Sigmoid colon (tissue), 7 donors: Measurements from ENCODE around the gene HOXD3. TPM values are rescaled to one million over a fixed set of nuclear protein-coding genes. Genes with fewer than 3 reads are reported as not detected.

Experiments used
- DNase-seq: peaks from one replicate; pipeline ENCODE4 v3.0.0-alpha.2; 2019
- H3K27ac ChIP-seq, 4 donors: fragments of 200-600 bp; sonication (generic); one replicate each; pipeline ENCODE4 v1.5.1; 2016 to 2019; ENCODE audit warnings: mild to moderate bottlenecking in 1 of 4
- H3K27me3 ChIP-seq, 3 donors: fragments of 200-600 bp; sonication (generic); one replicate each; pipeline ENCODE4 v1.5.1; 2019; ENCODE audit warnings: mild to moderate bottlenecking in 1 of 3
- H3K36me3 ChIP-seq, 4 donors: fragments of 200-600 bp; sonication (generic); one replicate each; pipeline ENCODE4 v1.5.1; 2016 to 2019
- H3K4me1 ChIP-seq, 4 donors: fragments of 200-600 bp; sonication (generic); one replicate each; pipeline ENCODE4 v1.5.1; 2017 to 2019
- H3K4me3 ChIP-seq, 4 donors: fragments of 200-600 bp; sonication (generic); one replicate each; pipeline ENCODE4 v1.5.1; 2017 to 2019; ENCODE audit warnings: mild to moderate bottlenecking in 2 of 4, moderate library complexity in 1 of 4
- H3K9me3 ChIP-seq, 4 donors: fragments of 200-600 bp in 3 of 4; sonication (generic) in 3 of 4; one replicate each; pipeline versions ENCODE4 v1.5.1 to v1.6.1; 2013 to 2019
- EP300 ChIP-seq, 4 donors: sonication (generic); formaldehyde crosslinking; IDR thresholded peaks; one replicate each; pipeline ENCODE4 v1.6.1; 2017; ENCODE audit warnings: antibody characterized with exemption in 4 of 4
- POLR2A ChIP-seq, 2 donors: fragments of 450-650 bp; IDR thresholded peaks; one replicate each; pipeline ENCODE4 v1.6.1; 2016; ENCODE audit warnings: antibody characterized with exemption in 2 of 2, mild to moderate bottlenecking in 2 of 2, moderate library complexity in 2 of 2
- POLR2AphosphoS5 ChIP-seq, 4 donors: sonication (generic); formaldehyde crosslinking; IDR thresholded peaks; one replicate each; pipeline ENCODE4 v1.6.1; 2017; ENCODE audit warnings: antibody characterized with exemption in 4 of 4
- WGBS, 2 donors: extraction: QIAGEN DNeasy Blood & Tissue Kit; methylation state at CpG; one replicate each; pipeline ENCODE4 v1.1.7; 2013; 5-methylcytosine and 5-hydroxymethylcytosine counted together
- intact Hi-C: fragments of 100-400 bp; cut with DNase I; formaldehyde crosslinking; loops from one replicate; pipeline ENCODE4 v1.15.1; 2023
- polyA plus RNA-seq, 3 donors: library from polyadenylated mRNA; stranded (reverse); fragments of 200-250 nt; gene quantifications; one replicate each; pipeline ENCODE4 v1.2.3, GENCODE V29; 2013
- total RNA-seq, 4 donors: library from RNA; depleted of rRNA; stranded (reverse); fragments of >200 nt; gene quantifications; one replicate each; pipeline ENCODE4 v1.1.0, GENCODE V29; 2016
- TF ChIP-seq, protein P1 (sequence below), 4 experiments: fragments of 450-650 bp in 3 of 4; fragments of 200-600 bp in 1 of 4; IDR thresholded peaks; one replicate each; pipeline ENCODE4 v1.5.1; 2016 to 2019; ENCODE audit warnings: antibody characterized with exemption in 4 of 4, mild to moderate bottlenecking in 3 of 4, moderate library complexity in 2 of 4
- donor health status: healthy with polysubstance abuse.
- donor health status: Bipolar disorder and iron deficiency.
- donor health status: healthy.

Gene HOXD3
- total and polyA plus RNA-seq, 7 donors = 0.60 to 4.6 (median 1.4) TPM

DNA sequence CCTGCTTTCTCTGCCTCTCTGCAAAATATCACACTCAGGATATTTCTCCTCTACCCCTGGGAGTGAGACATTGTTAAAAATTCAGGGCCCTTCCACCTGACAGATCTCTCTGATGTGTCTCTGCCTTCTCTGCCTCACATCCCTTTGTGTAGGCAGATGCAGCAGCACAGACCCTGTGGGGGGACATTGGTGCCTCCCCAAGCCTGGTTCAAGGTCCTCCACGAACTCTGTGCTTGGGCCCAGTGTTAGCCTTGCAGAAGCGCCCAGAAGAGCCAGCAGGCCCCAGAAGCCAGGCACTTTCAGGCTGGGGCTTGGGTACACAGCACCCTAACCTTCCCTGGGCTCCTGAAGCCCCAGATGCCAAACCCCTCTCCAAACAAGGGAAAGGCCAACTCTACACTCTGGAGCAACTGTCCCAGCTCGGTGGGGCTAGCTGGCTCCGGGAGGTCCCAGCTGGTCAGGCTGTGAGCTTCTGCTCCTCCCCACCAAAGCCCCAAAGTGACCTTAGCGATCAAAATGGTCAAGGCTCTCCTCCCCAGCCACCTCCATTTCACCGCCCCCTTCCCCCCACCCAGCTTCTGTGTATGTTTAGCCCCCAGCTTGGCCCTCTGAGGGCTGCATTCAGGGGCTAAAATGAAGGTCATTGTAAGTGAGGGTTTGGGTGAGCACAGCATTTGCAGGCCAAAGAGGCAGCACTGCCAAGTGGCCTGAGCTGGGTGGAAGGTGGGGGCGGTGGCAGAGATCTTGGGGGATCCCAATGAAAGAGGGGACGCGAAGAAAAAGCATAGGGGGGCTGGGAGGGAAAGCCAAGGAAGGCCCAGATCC, 31.9 kb upstream of the HOXD3 start:
- intact Hi-C loops = no loop called here
- DNase-seq = peak; percentile 56
- no peak overlapping the region for H3K27ac ChIP-seq
- H3K4me3 ChIP-seq = no peak overlapping the region
- H3K4me1 ChIP-seq = peaks cover 0 to 34% (median 21%) of the 10 kb centered on the region in 4 donors
- TF ChIP-seq, protein P1, sequence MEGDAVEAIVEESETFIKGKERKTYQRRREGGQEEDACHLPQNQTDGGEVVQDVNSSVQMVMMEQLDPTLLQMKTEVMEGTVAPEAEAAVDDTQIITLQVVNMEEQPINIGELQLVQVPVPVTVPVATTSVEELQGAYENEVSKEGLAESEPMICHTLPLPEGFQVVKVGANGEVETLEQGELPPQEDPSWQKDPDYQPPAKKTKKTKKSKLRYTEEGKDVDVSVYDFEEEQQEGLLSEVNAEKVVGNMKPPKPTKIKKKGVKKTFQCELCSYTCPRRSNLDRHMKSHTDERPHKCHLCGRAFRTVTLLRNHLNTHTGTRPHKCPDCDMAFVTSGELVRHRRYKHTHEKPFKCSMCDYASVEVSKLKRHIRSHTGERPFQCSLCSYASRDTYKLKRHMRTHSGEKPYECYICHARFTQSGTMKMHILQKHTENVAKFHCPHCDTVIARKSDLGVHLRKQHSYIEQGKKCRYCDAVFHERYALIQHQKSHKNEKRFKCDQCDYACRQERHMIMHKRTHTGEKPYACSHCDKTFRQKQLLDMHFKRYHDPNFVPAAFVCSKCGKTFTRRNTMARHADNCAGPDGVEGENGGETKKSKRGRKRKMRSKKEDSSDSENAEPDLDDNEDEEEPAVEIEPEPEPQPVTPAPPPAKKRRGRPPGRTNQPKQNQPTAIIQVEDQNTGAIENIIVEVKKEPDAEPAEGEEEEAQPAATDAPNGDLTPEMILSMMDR (IDR thresholded peaks at IDR 0.05) = no peak
- no peak for TF ChIP-seq POLR2A (IDR thresholded peaks at IDR 0.05)
- no peak for TF ChIP-seq EP300 (IDR thresholded peaks at IDR 0.05)
- TF ChIP-seq POLR2AphosphoS5 (IDR thresholded peaks at IDR 0.05) = no peak
- H3K27me3 ChIP-seq = peaks cover 2 to 55% (median 25%) of the 10 kb centered on the region in 3 donors
- peaks cover 0 to 12% (median 0%) of the 10 kb centered on the region in 4 donors for H3K36me3 ChIP-seq
- WGBS, 2 donors = 45 to 55% methylated on average over 9 of the region's 9 CpGs
- no peaks in the 10 kb centered on the region for H3K9me3 ChIP-seq

- H3K27me3 ChIP-seq = peaks cover 7 to 55% (median 31%) of the 10 kb centered on the region in 3 donors
- H3K9me3 ChIP-seq = no peaks in the 10 kb centered on the region
- H3K4me1 ChIP-seq = peaks cover 0 to 40% (median 26%) of the 10 kb centered on the region in 4 donors
- no peak overlapping the region for H3K27ac ChIP-seq
- H3K4me3 ChIP-seq = no peak overlapping the region
- intact Hi-C loops = no loop called here
- 11 to 29% methylated on average over 6 of the region's 6 CpGs for WGBS, 2 donors
- no peak for DNase-seq
- TF ChIP-seq POLR2A (IDR thresholded peaks at IDR 0.05) = no peak
- TF ChIP-seq POLR2AphosphoS5 (IDR thresholded peaks at IDR 0.05) = no peak
- no peak for TF ChIP-seq EP300 (IDR thresholded peaks at IDR 0.05)
- TF ChIP-seq, protein P1 (IDR thresholded peaks at IDR 0.05) = no peak
- H3K36me3 ChIP-seq = peaks cover 0 to 12% (median 0%) of the 10 kb centered on the region in 4 donors
Measured at GRCh38 chr2:176125772-176126054, 31.4 kb upstream of the HOXD3 start.

GRCh38 chr2:176126929-176127773, 30.0 kb upstream of the HOXD3 start:
- H3K27me3 ChIP-seq = peaks cover 8 to 59% (median 45%) of the 10 kb centered on the region in 3 donors
- H3K4me3 ChIP-seq = no peak overlapping the region
- peak; percentile 83 for DNase-seq
- 6 to 7% methylated on average over 13 of the region's 13 CpGs for WGBS, 2 donors
- peak overlapping the region in 1 of 4 donors; percentile 8 for H3K27ac ChIP-seq
- peaks cover 0 to 44% (median 35%) of the 10 kb centered on the region in 4 donors for H3K4me1 ChIP-seq
- intact Hi-C loops = no loop called here
- peaks cover 0 to 11% (median 0%) of the 10 kb centered on the region in 4 donors for H3K36me3 ChIP-seq
- H3K9me3 ChIP-seq = no peaks in the 10 kb centered on the region
- TF ChIP-seq POLR2AphosphoS5 (IDR thresholded peaks at IDR 0.05) (peak in 1 of 4 donors; percentile 9), EP300 (IDR thresholded peaks at IDR 0.05) (no peak), POLR2A (IDR thresholded peaks at IDR 0.05) (no peak)
- TF ChIP-seq, protein P1 (IDR thresholded peaks at IDR 0.05) = peak; percentile 56 to 90 (median 76)

- TF ChIP-seq POLR2AphosphoS5 (IDR thresholded peaks at IDR 0.05) (no peak), POLR2A (IDR thresholded peaks at IDR 0.05) (no peak), EP300 (IDR thresholded peaks at IDR 0.05) (no peak)
- TF ChIP-seq, protein P1 (IDR thresholded peaks at IDR 0.05) = no peak
- WGBS, 2 donors = 58 to 65% methylated on average over 4 of the region's 4 CpGs
- Histone ChIP-seq H3K4me3 (no peak overlapping the region), H3K27me3 (peaks cover 8 to 62% (median 51%) of the 10 kb centered on the region in 3 donors), H3K27ac (peak overlapping the region in 1 of 4 donors; percentile 91), H3K36me3 (peaks cover 0 to 6% (median 0%) of the 10 kb centered on the region in 4 donors), H3K4me1 (peaks cover 0 to 42% (median 33%) of the 10 kb centered on the region in 4 donors), H3K9me3 (no peaks in the 10 kb centered on the region)
- no peak for DNase-seq
- intact Hi-C loops = loop anchor here (2.0 kb wide), 1 partner anchor 511 kb away; no protein-coding TSS in a partner anchor
Measured at GRCh38 chr2:176127774-176128072, 29.4 kb upstream of the HOXD3 start.
